Upper lobe of left lung (tissue), 6 donors: ENCODE data around the gene FSCB. TPM values are rescaled to one million over a fixed set of nuclear protein-coding genes. Genes with fewer than 3 reads are reported as not detected.

Source experiments
- ATAC-seq, 2 donors: fragments of 200-7000 bp; cut with Tn5 transposase; one replicate each; pipeline ENCODE4 v1.9.1; 2022; ENCODE audit warnings: mild to moderate bottlenecking in 2 of 2, moderate library complexity in 2 of 2; ENCODE audit not compliant: low FRiP score in 2 of 2
- DNase-seq, 2 donors: peaks; one replicate each; pipeline ENCODE4 v3.0.0-alpha.2; 2019 to 2020
- H3K27ac ChIP-seq, 4 donors: fragments of 200-600 bp; sonication (generic); one replicate each; pipeline ENCODE4 v1.5.1; 2016 to 2019
- H3K27me3 ChIP-seq, 4 donors: fragments of 200-600 bp; sonication (generic); one replicate each; pipeline ENCODE4 v1.5.1; 2017 to 2019
- H3K36me3 ChIP-seq, 4 donors: fragments of 200-600 bp; sonication (generic); one replicate each; pipeline ENCODE4 v1.5.1; 2016 to 2019
- H3K4me1 ChIP-seq, 4 donors: fragments of 200-600 bp; sonication (generic); one replicate each; pipeline ENCODE4 v1.5.1; 2018 to 2019
- H3K4me3 ChIP-seq, 4 donors: fragments of 200-600 bp; sonication (generic); one replicate each; pipeline ENCODE4 v1.5.1; 2017 to 2019; ENCODE audit warnings: mild to moderate bottlenecking in 2 of 4, moderate library complexity in 1 of 4
- H3K9me3 ChIP-seq, 4 donors: fragments of 200-600 bp; sonication (generic); one replicate each; pipeline ENCODE4 v1.5.1; 2018 to 2019
- EP300 ChIP-seq, 4 donors: sonication (generic); formaldehyde crosslinking; IDR thresholded peaks; one replicate each; pipeline ENCODE4 v1.5.1; 2017; ENCODE audit warnings: antibody characterized with exemption in 4 of 4, control low read depth in 2 of 4
- POLR2A ChIP-seq, 4 donors: fragments of 450-650 bp; IDR thresholded peaks; one replicate each; pipeline ENCODE4 v1.5.1; 2016 to 2017; ENCODE audit warnings: antibody characterized with exemption in 4 of 4, mild to moderate bottlenecking in 2 of 4
- POLR2AphosphoS5 ChIP-seq, 2 donors: sonication (generic); formaldehyde crosslinking; IDR thresholded peaks; one replicate each; pipeline ENCODE4 v1.5.1; 2017; ENCODE audit warnings: antibody characterized with exemption in 2 of 2
- WGBS, 2 donors: methylation state at CpG; one replicate each; pipeline ENCODE4 v1.1.5; 2017 to 2018; 5-methylcytosine and 5-hydroxymethylcytosine counted together
- total RNA-seq, 6 donors: library from RNA; depleted of rRNA in 4 of 6; stranded (reverse); fragments of >200 nt in 4 of 6; gene quantifications; one replicate each; pipeline versions ENCODE4 v1.1.0 to v1.2.1, GENCODE V29; 2016 to 2021
- TF ChIP-seq, protein P1 (sequence below), 6 experiments: fragments of 450-650 bp in 4 of 6; fragments of 200-600 bp in 2 of 6; sonication (generic) in 2 of 6; IDR thresholded peaks; one replicate each; pipeline ENCODE4 v1.5.1; 2016 to 2019; ENCODE audit warnings: antibody characterized with exemption in 6 of 6
- donor health status: DM: no; HTN: no; CAD: no; lungs with moderate emphysema.
- donor health status: DM: no; HTN: yes; CAD: no; lungs with severe emphysema.

Gene FSCB
- total RNA-seq, 6 donors from 2014 or later = 0.15 to 2.1 (median 0.29) TPM; not detected in 3

DNA sequence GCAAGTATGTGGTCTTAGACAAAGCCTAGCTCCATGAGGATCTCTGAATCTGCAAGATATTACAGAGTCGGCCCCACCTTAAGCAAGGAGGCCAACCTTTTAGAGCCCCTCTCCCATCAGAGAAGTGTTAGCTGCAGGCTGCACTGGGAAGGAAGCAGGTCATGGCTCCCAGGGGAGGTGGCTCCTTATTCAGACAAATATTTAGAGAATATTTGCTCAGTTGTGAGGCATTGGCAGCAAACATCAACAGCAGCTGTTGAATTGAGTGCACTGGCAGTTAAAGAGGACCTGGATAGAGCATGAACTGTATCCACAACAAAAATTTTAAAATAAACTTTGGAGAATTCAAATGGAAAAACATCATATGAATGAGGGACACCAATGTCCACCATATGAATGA is 44.7 kb downstream of the FSCB start:
- Histone ChIP-seq H3K27ac (no peak overlapping the region), H3K27me3 (no peaks in the 10 kb centered on the region), H3K4me3 (no peak overlapping the region), H3K4me1 (no peaks in the 10 kb centered on the region), H3K36me3 (no peaks in the 10 kb centered on the region), H3K9me3 (no peaks in the 10 kb centered on the region)
- ATAC-seq (no peak), DNase-seq (no peak)
- no peak for TF ChIP-seq EP300 (IDR thresholded peaks at IDR 0.05)
- TF ChIP-seq POLR2A (IDR thresholded peaks at IDR 0.05) = no peak
- no peak for TF ChIP-seq POLR2AphosphoS5 (IDR thresholded peaks at IDR 0.05)
- TF ChIP-seq, protein P1, sequence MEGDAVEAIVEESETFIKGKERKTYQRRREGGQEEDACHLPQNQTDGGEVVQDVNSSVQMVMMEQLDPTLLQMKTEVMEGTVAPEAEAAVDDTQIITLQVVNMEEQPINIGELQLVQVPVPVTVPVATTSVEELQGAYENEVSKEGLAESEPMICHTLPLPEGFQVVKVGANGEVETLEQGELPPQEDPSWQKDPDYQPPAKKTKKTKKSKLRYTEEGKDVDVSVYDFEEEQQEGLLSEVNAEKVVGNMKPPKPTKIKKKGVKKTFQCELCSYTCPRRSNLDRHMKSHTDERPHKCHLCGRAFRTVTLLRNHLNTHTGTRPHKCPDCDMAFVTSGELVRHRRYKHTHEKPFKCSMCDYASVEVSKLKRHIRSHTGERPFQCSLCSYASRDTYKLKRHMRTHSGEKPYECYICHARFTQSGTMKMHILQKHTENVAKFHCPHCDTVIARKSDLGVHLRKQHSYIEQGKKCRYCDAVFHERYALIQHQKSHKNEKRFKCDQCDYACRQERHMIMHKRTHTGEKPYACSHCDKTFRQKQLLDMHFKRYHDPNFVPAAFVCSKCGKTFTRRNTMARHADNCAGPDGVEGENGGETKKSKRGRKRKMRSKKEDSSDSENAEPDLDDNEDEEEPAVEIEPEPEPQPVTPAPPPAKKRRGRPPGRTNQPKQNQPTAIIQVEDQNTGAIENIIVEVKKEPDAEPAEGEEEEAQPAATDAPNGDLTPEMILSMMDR (IDR thresholded peaks at IDR 0.05) = no peak
- WGBS, 2 donors = 79 to 85% methylated on average over 1 of the region's 1 CpG

DNA sequence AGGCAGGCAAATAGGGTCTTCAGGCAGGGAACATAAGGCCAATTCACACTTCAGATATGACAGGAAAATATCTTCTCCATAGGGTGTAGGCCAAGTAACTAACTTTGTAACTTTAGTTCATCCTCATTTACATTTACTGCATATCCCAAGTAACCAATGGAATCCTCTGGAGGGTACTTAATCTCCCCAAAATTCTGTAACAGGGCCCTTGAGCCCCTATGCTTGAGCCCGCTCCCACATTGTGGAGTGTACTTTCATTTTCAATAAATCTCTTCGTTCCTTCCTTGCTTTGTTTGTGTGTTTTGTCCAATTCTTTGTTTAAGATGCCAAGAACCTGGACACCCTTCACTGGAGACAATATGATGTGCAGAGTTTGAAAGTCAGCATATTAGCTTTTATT is 45.3 kb downstream of the FSCB start:
- no peak overlapping the region for H3K27ac ChIP-seq
- WGBS, 2 donors = 48 to 72% methylated on average over 2 of the region's 2 CpGs
- H3K27me3 ChIP-seq = no peaks in the 10 kb centered on the region
- DNase-seq (no peak), ATAC-seq (no peak)
- no peaks in the 10 kb centered on the region for H3K36me3 ChIP-seq
- H3K4me3 ChIP-seq = no peak overlapping the region
- peaks cover 0 to 4% (median 1%) of the 10 kb centered on the region in 4 donors for H3K9me3 ChIP-seq
- H3K4me1 ChIP-seq = no peaks in the 10 kb centered on the region
- TF ChIP-seq POLR2A (IDR thresholded peaks at IDR 0.05) (no peak), POLR2AphosphoS5 (IDR thresholded peaks at IDR 0.05) (no peak), EP300 (IDR thresholded peaks at IDR 0.05) (no peak)
- TF ChIP-seq, protein P1 (IDR thresholded peaks at IDR 0.05) = no peak
